Right lobe of liver (tissue), 4 donors: Measurements from ENCODE around the gene ARMH3.

Source experiments
- POLR2A ChIP-seq: fragments of 450-650 bp; IDR thresholded peaks from one replicate; pipeline ENCODE4 v1.6.1; 2017; ENCODE audit warnings: antibody characterized with exemption, mild to moderate bottlenecking
- TF ChIP-seq, protein P1 (sequence below), 4 donors: fragments of 200-600 bp in 3 of 4; fragments of 450-650 bp in 1 of 4; IDR thresholded peaks; one replicate each; pipeline versions ENCODE4 v1.5.1 to v1.8.0; 2016 to 2022; ENCODE audit warnings: antibody characterized with exemption in 4 of 4, mild to moderate bottlenecking in 2 of 4
- donor health status: DM: no; HTN: no; CAD: no.
- donor health status: DM: no; HTN: no; CAD: no.
- donor health status: DM: no; HTN: yes; CAD: no.

GRCh38 chr10:101905251-101905650 is 150.7 kb downstream of the ARMH3 start:
- TF ChIP-seq, protein P1, sequence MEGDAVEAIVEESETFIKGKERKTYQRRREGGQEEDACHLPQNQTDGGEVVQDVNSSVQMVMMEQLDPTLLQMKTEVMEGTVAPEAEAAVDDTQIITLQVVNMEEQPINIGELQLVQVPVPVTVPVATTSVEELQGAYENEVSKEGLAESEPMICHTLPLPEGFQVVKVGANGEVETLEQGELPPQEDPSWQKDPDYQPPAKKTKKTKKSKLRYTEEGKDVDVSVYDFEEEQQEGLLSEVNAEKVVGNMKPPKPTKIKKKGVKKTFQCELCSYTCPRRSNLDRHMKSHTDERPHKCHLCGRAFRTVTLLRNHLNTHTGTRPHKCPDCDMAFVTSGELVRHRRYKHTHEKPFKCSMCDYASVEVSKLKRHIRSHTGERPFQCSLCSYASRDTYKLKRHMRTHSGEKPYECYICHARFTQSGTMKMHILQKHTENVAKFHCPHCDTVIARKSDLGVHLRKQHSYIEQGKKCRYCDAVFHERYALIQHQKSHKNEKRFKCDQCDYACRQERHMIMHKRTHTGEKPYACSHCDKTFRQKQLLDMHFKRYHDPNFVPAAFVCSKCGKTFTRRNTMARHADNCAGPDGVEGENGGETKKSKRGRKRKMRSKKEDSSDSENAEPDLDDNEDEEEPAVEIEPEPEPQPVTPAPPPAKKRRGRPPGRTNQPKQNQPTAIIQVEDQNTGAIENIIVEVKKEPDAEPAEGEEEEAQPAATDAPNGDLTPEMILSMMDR (IDR thresholded peaks at IDR 0.05): no peak
- TF ChIP-seq POLR2A: no peak
